HG03280 (cell line): ENCODE data around the gene SCLY.

Source experiments
- ATAC-seq: cut with Tn5 transposase; IDR thresholded peaks from one replicate; pipeline ENCODE4 v1.9.1; 2021; ENCODE audit warnings: mild to moderate bottlenecking, moderate library complexity; ENCODE audit not compliant: unreplicated experiment

SCLY gene

DNA sequence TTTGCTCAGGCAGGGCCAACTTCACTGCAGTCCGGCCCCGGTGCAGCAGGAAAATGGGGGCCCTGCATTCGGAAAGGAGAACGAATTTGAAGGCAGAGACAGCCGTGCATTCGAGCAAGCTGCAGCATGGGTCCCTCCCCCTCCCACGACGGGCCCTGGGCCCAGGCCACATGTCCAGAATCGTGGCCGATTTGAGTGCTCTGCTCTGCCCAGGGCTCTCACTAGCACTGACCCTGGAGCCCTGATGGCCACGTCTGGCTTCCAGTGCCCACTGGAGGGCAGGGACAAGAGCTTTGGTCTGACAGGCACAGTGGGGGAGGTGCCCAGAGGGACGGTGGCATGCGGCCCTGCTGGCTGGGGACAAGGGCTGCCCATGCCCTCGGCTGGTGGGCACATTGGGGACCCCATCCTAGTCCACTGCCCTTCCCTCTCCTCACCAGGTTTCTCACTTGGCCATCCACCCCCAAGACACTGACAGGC, 63.2 kb downstream of the SCLY start:
- no peak for ATAC-seq

DNA sequence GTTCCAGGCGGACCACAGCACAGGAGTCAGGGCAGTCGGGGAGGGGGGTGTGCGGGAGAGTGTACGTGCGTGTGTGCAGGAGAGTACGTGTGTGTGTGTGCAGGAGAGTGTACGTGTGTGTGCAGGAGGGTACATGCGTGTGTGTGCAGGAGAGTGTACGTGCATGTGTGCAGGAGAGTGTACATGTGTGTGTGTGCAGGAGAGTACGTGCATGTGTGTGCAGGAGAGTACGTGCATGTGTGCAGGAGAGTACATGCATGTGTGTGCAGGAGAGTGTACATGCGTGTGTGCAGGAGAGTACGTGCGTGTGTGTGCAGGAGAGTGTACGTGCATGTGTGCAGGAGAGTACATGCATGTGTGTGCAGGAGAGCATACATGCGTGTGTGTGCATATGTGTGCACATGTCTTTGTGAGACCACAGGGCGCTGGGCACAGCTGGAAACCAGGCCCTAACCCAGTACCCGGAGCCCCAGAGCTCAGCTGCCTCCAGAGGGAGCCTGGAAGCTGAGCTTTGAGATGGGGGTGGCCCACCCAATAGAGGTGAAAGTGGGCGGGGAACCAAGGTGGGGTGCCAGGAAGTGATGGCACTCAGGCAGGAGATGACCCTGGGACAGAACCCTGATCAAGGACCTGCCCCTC, 63.8 kb downstream of the SCLY start:
- no peak for ATAC-seq

DNA sequence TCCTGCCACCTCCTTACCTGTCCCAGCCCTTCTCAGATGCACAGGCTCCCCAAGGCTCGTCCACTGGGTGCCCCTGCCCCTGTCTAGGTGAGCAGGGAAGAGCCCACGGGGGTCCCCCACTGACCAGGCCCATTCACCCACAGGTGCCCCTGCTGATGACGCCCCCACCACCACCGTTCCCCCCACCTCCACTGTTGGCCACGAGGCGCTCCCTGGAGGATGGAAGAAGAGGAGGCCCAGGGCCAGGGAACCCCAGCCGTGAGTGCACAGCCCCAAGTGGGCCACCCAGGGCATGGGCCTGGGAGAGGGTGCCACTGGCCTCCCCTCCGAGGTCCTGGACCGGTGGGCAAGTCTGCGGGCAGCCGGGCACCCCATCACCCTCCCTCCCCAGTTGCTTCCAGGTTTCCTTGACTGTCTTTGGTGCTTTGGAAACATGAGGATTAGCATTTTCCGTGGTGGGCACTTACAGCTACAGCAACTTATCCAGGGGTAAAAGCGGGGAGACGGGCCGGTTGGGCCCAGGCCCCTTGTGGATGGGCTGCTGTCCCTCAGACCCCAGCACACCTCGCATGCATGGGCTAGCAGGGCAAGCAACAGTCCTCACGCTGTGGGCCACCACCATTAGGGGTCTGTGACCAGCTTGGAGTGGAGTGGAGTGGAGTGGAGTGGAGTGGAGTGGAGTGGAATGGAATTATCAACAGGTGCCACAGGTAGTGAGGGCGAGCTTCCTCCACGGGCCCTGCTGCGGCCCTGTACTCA, 64.5 kb downstream of the SCLY start:
- ATAC-seq: no peak

DNA sequence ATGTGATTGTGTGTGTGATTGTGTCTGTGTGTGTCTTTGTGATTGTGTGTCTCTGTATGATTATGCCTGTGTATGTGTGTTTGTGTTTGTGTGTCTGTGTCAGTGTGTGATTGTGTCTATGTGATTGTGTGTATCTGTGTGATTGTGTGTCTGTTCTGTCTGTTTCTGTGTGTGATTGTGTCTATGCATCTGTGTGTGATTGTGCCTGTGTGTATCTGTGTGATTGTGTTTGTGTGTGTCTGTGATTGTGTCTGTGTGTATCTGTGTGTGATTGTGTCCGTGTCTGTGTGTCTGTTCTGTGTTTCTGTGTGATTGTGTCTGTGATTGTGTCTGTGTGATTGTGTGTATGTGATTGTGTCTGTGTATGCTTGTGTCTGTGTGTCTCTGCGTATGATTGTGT, 65.5 kb downstream of the SCLY start:
- no peak for ATAC-seq

DNA sequence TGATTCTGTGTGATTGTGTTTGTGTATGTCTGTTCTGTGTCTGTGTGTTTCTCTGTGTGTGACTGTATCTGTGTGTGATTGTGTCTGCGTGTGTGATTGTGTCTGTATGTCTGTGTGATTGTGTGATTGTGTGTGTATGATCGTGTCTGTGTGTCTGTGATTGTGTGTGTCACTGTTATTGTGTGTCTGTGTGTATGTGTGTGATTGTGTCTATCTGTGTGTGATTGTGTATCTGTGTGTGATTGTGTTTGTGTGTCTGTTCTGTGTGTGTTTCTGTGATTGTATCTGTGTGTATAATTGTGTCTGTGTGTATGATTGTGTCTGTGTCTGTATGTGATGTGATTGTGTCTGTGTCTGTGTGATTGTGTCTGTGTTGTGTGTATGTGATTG, 66.0 kb downstream of the SCLY start:
- no peak for ATAC-seq

DNA sequence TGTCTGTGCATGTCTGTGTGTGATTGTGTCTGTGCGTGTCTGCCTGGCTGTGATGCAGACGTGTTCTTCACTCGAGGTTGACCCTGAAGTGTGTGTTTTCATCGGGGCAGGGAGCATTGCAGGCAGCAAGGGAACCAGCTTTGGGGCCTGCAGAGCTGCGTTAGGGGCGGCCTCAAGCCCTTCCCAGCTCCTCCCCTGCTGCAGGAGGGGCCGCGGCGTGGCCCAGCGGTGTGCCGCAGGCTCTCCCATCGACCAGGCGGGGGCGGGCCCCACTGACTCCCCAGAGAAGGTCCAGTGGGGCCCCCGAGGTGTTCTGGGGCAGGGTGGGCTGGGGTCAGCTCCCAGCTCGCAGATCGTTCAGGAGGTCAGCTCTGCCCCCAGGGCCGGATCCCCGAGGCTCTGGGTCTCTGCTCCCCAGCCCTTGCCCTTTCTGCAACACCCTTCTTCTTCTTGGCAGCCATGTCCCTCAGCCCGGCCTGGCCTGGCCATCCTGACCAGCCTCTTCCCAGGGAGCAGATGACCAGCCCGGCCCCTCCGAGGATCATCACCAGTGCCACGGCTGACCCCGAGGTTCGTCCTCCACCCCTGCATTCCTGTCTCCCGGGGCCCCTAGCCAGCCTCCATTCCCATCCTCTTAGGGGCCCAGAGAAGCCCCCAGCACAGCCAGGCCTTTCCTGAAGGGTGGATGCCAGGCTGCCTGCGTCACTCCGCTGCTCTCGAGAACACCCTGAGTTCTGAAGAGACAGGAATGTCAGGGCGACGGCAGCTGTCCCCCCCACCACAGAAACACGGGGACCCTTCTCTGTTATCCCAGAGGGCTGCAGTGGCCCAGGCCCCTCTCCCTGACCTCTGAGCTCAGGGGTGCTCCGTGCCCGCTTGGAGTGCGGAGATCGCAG, 66.6 kb downstream of the SCLY start:
- ATAC-seq: no peak

DNA sequence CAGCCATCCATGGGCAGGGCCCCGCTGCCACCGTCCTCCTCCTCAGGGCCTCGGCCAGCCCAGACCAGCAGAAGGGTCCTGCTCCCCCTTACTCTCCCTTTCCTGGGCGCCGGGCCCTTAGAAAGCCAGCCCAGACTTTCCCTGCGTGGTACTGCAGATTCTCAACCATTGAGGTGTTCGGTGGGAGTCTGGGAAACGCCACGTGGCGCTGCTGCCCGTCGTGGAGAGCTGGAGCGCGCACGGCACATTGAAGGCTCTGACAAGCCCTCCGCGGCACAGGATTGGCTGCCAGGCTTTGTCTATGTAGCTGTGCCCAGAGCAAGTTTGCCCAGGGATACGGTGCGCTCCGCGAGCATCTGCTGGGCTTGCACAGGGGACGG, 67.2 kb downstream of the SCLY start:
- no peak for ATAC-seq

GRCh38 chr2:238128534-238129001, 67.8 kb downstream of the SCLY start:
- ATAC-seq: no peak

DNA sequence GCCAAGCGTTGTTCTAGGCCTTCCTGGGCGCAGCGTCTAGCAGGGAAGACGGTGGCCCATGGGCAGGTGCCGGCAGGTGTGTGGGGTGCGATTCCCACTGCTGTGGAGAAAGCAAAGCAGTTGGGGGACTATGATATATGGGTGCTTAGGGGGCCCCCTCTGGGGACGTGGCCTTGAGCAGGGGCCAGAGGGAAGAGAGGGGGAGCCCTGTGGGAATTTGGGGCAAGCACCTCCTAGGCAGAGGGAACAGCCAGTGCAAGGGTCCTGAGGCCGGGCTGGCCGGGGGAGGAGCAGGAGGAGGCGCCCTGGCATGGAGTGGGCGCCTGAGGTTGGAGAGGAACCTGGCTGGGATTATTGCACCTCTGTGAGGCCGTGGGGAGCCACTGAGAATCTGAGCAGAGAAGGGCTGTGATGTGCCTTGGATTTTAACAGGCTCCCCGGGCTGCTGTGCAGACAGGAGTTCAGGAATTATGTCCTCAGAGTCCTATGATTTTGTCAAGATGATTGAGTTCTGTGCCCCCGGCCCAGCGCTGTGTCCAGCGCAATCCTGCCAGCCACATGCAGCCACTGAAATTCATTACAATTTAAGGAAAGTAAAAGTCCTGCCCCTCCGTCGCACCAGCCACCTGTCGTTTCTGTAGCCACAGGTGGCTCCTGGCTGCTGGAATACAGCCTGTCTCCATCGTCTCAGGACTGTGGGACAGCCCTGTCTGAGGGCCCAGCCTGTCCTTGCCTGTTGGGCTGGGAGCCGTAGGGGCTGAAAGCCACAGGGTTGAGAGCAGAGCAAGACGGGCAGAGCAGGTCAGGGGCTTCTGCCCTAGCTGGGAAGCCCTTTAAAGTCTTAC, 68.6 kb downstream of the SCLY start:
- no peak for ATAC-seq

GRCh38 chr2:238130111-238130695, 69.4 kb downstream of the SCLY start:
- no peak for ATAC-seq

- ATAC-seq: no peak
Measured at GRCh38 chr2:238130696-238131628, 70.2 kb downstream of the SCLY start.

- no peak for ATAC-seq
Measured at GRCh38 chr2:238131761-238132462, 71.1 kb downstream of the SCLY start.

- no peak for ATAC-seq
Measured at GRCh38 chr2:238132463-238133450, 72.0 kb downstream of the SCLY start.

DNA sequence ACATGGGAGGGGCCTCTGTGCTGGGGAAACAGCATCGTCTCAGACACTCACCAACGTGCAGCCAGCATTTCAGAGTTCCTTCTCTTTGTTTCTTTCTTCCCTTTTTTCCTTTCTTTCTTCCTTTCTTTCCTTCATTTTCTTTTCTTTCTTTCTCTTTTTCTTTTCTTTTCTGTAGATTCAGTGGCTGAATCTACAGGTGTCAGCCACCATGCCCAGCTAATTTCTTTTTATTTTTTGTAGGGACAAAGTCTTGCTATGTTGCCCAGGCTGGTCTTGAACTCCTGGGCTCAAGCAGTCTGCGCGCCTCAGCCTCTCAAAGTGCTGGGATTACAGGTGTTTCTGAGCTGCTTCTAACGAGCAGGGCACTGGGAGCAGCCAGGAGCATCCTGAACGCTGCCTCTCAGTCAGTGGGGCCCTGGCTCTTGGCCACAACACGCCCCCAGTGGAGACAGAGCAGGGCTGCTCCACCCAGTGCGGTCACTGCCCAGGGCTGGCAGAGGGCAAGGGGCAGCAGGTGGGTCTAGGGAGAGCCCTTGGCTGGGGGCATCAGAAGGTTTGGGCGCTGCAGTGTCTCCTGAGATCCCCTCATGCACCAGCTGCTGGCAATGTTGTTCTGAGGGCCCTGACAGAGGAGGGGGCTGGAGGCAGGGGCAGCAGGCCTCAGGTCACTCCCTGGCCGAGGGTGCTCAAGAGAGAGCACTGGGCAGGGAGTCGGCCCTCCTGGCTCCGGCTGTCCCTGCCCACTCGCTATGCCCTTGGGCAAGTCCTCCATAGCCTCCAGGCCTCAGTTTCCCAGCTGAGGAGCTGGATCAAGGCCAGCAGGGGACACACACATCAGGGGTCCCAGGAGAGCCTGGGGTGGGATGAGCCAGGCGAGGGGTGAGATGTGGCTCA, 72.9 kb downstream of the SCLY start:
- no peak for ATAC-seq

DNA sequence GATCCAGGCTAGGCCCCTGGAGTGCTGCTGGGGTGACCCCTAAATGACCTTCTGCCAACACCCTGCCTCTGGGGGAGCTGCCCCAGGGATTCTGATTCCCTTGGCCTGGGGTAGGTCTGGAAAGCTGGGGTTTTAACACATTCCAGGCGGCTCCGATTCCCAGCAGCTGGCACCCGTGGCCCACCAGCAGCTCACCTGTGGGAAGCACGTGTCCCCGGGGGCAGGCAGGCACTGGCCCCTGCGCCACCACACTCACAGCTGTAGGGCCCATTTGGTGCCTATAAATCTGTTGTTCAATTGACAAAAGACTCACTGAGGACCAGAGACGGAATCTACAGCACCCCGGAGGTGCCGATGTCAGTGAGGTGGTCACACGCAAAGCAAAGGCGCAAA, 73.6 kb downstream of the SCLY start:
- no peak for ATAC-seq

DNA sequence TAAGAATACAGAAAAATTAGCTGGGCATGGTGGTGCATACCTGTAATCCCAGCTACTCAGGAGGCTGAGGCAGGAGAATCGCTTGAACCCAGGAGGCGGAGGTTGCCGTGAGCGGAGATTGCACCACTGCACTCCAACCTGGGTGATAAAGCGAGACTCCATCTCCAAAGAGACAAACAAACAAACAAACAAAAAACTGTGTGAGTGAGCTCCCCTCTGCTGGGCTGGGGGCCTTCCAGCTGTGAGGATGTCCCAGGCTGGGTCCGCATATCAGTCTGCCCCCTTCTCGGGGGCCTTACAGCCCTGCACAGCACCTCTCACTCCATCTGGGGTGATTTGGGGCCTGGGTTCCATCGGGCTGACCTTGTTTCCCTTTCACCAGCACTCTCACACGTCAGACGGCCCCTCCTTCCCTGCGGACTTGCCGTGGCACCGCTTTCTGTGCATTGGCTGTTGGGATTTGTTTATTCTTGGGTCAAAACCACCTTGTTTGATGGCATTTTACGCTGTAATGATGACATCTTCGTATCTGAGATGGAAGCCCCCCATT, 74.9 kb downstream of the SCLY start:
- ATAC-seq: no peak
